Activated CD8-positive, alpha-beta T cell treated with anti-CD3 and anti-CD28 coated beads for 36 hours (primary cell): ENCODE results near the gene SMOC2. TPM values are rescaled to one million over a fixed set of nuclear protein-coding genes. Genes with fewer than 3 reads are reported as not detected.
"Not testable (repeated sequence)": the region's sequence is repeated elsewhere in the genome, so short reads cannot be mapped to it uniquely, and the experiment has no call there.

Experiments
- ATAC-seq: fragments of 200-7000 bp; cut with Tn5 transposase; one replicate; pipeline ENCODE4 v1.10.0; 2021; ENCODE audit warnings: mild to moderate bottlenecking, moderate library complexity
- CTCF ChIA-PET: fragments of 350-600 bp; sonication (Branson Sonifier 250); formaldehyde crosslinking; loops from one replicate; lab custom pipeline; 2021; ENCODE audit warnings: antibody characterized with exemption; lab: Charles Lee
- POLR2A ChIA-PET: fragments of 350-600 bp; sonication (Branson Sonifier 250); formaldehyde crosslinking; loops from one replicate; lab custom pipeline; 2021; ENCODE audit warnings: antibody characterized with exemption; lab: Charles Lee
- DNase-seq: peaks from one replicate; pipeline ENCODE4 v3.0.0-alpha.2; 2020
- H3K27ac Mint-ChIP-seq: one replicate; pipeline ENCODE4 v1.8.0; 2021; ENCODE audit warnings: mild to moderate bottlenecking, mixed read lengths
- H3K27me3 Mint-ChIP-seq: one replicate; pipeline ENCODE4 v1.8.0; 2021; ENCODE audit warnings: mixed read lengths
- H3K36me3 Mint-ChIP-seq: one replicate; pipeline ENCODE4 v1.8.0; 2021; ENCODE audit warnings: low read depth, mixed read lengths
- H3K4me1 Mint-ChIP-seq: one replicate; pipeline ENCODE4 v1.8.0; 2021; ENCODE audit warnings: low read depth, mixed read lengths
- H3K4me3 Mint-ChIP-seq: one replicate; pipeline ENCODE4 v1.8.0; 2021; ENCODE audit warnings: mild to moderate bottlenecking, moderate library complexity, mixed read lengths
- H3K9me3 Mint-ChIP-seq: one replicate; pipeline ENCODE4 v1.8.0; 2021; ENCODE audit warnings: mixed read lengths
- intact Hi-C: fragments of 100-400 bp; cut with micrococcal nuclease; formaldehyde crosslinking; loops from one replicate; pipeline ENCODE4 v1.10.0; 2022
- total RNA-seq, 2 experiments: library from RNA; stranded (reverse); gene quantifications; one replicate each; pipeline ENCODE4 v1.2.3, GENCODE V29; 2021
- TF ChIP-seq, protein P1 (sequence below): fragments of 200-600 bp; IDR thresholded peaks from one replicate; pipeline ENCODE4 v1.8.0; 2022; ENCODE audit warnings: antibody characterized with exemption, mild to moderate bottlenecking

The SMOC2 gene
- total RNA-seq, 2 experiments from 2014 or later = not detected

DNA sequence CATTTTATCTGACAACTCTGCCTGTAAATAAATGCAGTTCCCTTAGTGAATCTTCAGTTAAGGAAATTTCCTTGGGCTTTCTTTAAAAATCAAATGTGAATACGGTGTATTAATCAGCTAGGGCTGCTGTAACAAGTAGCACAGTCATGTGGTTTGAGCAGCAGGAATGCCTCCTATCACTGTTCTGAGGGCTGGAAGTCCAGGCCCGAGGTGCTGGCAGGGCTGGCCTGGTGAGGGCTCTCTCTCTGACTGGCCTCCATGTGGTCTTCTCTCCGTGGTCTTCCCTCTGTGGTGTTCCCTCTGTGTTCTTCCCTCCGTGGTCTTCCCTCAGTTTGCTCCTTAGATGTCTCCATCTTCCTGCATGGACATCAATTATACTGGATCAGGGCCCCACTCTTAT is 124.1 kb downstream of the SMOC2 start:
- H3K27me3 Mint-ChIP-seq = peaks cover 9% of the 10 kb centered on the region
- ATAC-seq = no peak
- no peaks in the 10 kb centered on the region for H3K36me3 Mint-ChIP-seq
- intact Hi-C loops = no loop called here
- H3K4me3 Mint-ChIP-seq = no peak overlapping the region
- no peaks in the 10 kb centered on the region for H3K4me1 Mint-ChIP-seq
- no peak overlapping the region for H3K27ac Mint-ChIP-seq
- H3K9me3 Mint-ChIP-seq = no peaks in the 10 kb centered on the region
- DNase-seq = no peak
- ChIA-PET POLR2A (no interaction called here), CTCF (no interaction called here)
- TF ChIP-seq, protein P1, sequence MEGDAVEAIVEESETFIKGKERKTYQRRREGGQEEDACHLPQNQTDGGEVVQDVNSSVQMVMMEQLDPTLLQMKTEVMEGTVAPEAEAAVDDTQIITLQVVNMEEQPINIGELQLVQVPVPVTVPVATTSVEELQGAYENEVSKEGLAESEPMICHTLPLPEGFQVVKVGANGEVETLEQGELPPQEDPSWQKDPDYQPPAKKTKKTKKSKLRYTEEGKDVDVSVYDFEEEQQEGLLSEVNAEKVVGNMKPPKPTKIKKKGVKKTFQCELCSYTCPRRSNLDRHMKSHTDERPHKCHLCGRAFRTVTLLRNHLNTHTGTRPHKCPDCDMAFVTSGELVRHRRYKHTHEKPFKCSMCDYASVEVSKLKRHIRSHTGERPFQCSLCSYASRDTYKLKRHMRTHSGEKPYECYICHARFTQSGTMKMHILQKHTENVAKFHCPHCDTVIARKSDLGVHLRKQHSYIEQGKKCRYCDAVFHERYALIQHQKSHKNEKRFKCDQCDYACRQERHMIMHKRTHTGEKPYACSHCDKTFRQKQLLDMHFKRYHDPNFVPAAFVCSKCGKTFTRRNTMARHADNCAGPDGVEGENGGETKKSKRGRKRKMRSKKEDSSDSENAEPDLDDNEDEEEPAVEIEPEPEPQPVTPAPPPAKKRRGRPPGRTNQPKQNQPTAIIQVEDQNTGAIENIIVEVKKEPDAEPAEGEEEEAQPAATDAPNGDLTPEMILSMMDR = no peak

DNA sequence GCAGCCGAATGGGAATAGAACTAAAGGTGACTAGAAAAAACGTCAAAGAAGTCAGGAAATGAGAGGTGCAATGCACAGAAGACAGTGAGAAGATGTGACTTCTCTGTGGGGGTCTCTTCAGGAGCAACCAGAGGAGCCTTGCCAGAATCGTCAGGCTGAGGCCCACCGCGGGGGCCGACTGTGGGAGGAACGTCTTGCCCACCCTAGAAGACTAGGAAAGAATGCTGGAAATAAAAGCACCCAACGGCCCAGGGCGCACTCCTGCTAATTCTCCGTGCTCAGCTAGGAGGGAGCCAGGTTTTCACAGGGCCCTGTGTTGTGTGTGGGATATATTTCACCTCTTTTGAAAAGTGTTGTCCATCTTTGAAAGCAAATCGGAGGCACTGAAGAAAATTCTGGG is 129.2 kb downstream of the SMOC2 start:
- ChIA-PET CTCF (no interaction called here), POLR2A (no interaction called here)
- Mint-ChIP-seq H3K4me1 (no peaks in the 10 kb centered on the region), H3K36me3 (no peaks in the 10 kb centered on the region), H3K4me3 (no peak overlapping the region), H3K27me3 (peaks cover 2% of the 10 kb centered on the region), H3K27ac (no peak overlapping the region), H3K9me3 (no peaks in the 10 kb centered on the region)
- DNase-seq (no peak), ATAC-seq (no peak)
- TF ChIP-seq, protein P1 = no peak
- intact Hi-C loops = no loop called here

DNA sequence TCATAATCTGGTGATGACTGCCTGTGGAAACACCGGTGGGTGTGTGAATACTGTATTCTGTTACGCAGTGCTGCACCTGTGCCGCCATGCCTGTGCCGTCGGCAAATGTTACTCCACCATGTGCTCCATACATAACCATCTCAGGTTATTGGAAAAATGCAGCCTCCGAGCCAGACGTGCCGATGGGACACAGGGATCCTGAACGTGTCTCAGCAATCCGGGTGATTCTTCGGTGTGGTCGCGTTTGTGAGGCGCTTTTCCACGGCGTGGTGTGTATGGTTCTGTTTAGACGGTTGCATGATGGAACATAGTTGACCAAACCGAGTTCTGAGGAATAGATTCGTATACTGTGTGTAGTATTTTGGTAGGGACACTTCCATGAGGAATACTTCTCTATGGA is 130.3 kb downstream of the SMOC2 start:
- Mint-ChIP-seq H3K27ac (no peak overlapping the region), H3K27me3 (peaks cover 2% of the 10 kb centered on the region), H3K9me3 (no peaks in the 10 kb centered on the region), H3K36me3 (no peaks in the 10 kb centered on the region), H3K4me3 (no peak overlapping the region), H3K4me1 (no peaks in the 10 kb centered on the region)
- intact Hi-C loops = no loop called here
- no peak for DNase-seq
- TF ChIP-seq, protein P1 = no peak
- POLR2A ChIA-PET = no interaction called here
- CTCF ChIA-PET = no interaction called here
- ATAC-seq = no peak

DNA sequence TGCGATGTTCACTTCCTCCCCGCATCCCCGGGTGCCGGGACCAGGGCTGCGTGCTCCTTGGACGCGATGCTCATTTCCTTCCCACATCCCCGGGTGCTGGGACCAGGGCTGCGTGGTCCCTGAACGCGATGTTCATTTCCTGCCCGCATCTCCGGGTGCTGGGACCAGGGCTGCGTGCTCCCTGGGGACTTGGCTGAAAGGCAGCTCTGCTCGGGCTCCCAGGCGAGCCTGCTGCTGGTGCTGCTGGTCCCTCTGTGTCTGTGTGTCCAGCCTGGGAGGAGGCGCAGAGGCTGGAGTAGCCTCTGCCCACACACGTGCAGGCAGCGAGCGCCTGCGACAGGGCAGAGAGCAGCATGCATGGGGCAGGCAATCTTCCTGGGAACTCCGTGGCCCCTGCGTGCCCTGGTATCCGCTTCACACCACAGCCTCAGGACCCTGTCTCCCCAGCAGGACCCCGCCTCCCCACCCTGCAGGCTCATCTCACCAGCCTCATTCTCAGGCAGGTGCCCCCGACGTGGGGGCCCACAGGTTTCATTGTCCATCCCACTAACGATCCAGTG is 132.4 kb downstream of the SMOC2 start:
- ATAC-seq, H3K36me3 Mint-ChIP-seq, POLR2A ChIA-PET, H3K9me3 Mint-ChIP-seq, intact Hi-C loops, H3K27ac Mint-ChIP-seq, DNase-seq, CTCF ChIA-PET, H3K27me3 Mint-ChIP-seq, H3K4me1 Mint-ChIP-seq, H3K4me3 Mint-ChIP-seq: not testable (repeated sequence)

DNA sequence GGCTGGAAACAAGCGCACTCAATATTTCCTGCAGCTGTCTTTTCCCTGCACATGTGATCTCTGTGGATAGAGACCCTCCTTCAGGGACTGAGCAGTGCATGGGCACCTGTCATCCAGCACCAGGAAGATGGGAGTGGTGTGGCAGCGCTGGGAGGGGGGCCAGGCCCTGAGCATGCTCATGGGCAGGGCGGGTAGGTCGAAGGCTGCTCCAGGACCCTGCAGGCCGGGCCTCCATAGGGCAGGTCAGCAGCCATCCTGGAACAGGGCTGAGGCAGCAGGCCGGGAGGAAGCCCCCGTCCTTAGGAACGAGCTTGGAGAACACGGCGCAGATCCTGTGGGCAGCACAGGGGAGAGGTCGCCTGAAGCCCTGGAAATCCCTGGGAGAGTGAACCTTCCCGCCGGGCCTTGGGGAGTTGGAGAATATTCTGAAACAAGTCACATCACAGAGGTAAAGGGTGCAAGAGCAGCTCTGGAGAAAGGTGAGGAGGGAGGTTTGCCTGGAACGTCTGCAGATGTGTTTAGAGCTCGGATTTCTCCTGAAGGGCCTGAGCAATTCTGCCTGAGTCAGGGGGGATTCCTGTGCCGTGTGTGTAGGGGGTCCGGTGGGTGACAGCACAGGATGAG is 133.2 kb downstream of the SMOC2 start:
- no peaks in the 10 kb centered on the region for H3K4me1 Mint-ChIP-seq
- TF ChIP-seq, protein P1 = no peak
- no peaks in the 10 kb centered on the region for H3K9me3 Mint-ChIP-seq
- H3K27me3 Mint-ChIP-seq = no peaks in the 10 kb centered on the region
- H3K36me3 Mint-ChIP-seq = no peaks in the 10 kb centered on the region
- H3K27ac Mint-ChIP-seq = no peak overlapping the region
- no peak for DNase-seq
- ChIA-PET CTCF (no interaction called here), POLR2A (no interaction called here)
- H3K4me3 Mint-ChIP-seq = no peak overlapping the region
- intact Hi-C loops = no loop called here
- no peak for ATAC-seq
